SK-N-MC (cell line): ENCODE data around the gene PCP4L1.

Experiments
- EZH2 ChIP-seq: fragments of 200-600 bp; sonication (generic); IDR thresholded peaks from one replicate; pipeline ENCODE4 v1.6.1; 2017; ENCODE audit warnings: antibody characterized with exemption
- FOXP2 ChIP-seq: optimal IDR thresholded peaks from 2 replicates; pipeline ENCODE3; 2011; ENCODE audit warnings: mild to moderate bottlenecking, moderate library complexity; ENCODE audit not compliant: insufficient read depth; ENCODE audit errors: extremely low read length, control extremely low read depth
- POLR2AphosphoS5 ChIP-seq: IDR thresholded peaks from 2 replicates; pipeline ENCODE4 v1.6.1; 2012; ENCODE audit warnings: mild to moderate bottlenecking, low read depth, low read length, borderline replicate concordance

GRCh38 chr1:161214369-161214768, 44.2 kb upstream of the PCP4L1 start:
- TF ChIP-seq EZH2 (no peak), POLR2AphosphoS5 (no peak), FOXP2 (no peak)
